ENCODE results near the gene NANS. TPM values are rescaled to one million over a fixed set of nuclear protein-coding genes. Genes with fewer than 3 reads are reported as not detected.
A peak's percentile ranks its signal among the peaks of the same experiment; 100 is the strongest.

The NANS gene, protein sequence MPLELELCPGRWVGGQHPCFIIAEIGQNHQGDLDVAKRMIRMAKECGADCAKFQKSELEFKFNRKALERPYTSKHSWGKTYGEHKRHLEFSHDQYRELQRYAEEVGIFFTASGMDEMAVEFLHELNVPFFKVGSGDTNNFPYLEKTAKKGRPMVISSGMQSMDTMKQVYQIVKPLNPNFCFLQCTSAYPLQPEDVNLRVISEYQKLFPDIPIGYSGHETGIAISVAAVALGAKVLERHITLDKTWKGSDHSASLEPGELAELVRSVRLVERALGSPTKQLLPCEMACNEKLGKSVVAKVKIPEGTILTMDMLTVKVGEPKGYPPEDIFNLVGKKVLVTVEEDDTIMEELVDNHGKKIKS
- total RNA-seq (2014; rRNA removed; shearing (Covaris generic)) (63.7 and 70.6 TPM in 2 replicates), total RNA-seq (2022) (50.4 and 56.9 TPM in 2 replicates), Bru-seq, nascent RNA (percentile 74 among the genes with signal in this experiment), BruChase-seq, experiment 1, labeled RNA remaining after a 6-hour chase (percentile 78 among the genes with signal in this experiment), BruChase-seq, experiment 2, labeled RNA remaining after a 2-hour chase (percentile 68 among the genes with signal in this experiment)
- long read RNA-seq, transcript NANS-201 (6 exons, 1,170 nt), result major isoform, 30 of 50 reads
- long read RNA-seq, partial matches to known transcripts, result 7 of 50 reads
- long read RNA-seq, other reads (novel, unspliced or antisense), result 12 of 50 reads

DNA sequence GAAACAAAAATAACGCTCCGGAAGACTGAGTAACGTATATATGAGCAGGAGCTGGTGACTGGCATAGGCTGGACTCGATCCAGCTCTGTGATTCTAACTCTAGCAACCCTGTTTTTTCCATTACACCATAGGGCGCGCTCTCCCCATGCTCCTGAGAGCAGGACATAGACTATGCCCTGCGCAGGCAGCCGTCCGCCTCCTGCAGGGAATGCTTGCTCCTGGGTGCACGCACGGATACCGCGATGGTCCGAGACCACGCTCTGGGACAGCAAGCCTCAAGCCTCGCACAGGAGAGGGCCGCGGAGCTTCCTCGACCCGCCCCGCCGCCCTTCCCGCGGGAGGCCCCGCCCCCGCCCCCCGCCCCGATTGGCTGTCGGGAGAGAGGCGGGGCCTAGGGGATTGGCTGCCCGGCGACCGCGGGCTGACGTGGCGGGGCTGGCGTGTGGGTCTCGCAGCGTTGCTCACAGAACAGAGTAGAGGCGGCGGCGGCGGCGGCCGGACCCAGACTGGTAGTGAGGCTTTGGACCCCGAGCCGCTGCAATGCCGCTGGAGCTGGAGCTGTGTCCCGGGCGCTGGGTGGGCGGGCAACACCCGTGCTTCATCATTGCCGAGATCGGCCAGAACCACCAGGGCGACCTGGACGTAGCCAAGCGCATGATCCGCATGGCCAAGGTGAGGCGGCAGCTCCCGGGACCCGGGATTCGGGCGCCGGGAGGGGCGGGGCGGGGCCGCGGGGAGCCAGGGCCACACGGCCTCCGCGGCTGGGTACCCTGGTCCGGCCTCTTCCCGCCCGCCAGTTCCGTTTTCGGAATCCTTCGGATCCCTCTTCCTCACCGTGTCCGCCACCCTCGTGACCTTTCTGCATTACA is at the start of gene NANS:
Gene NANS (plus strand): TSS at position 464 of the 869 bp plus-strand sequence. CDS start 77 bp downstream, at position 541.
- no peaks in the 10 kb centered on the region for H4K20me1 ChIP-seq (ENCODE audit: insufficient read depth, low read length)
- TF ChIP-seq, protein P1, sequence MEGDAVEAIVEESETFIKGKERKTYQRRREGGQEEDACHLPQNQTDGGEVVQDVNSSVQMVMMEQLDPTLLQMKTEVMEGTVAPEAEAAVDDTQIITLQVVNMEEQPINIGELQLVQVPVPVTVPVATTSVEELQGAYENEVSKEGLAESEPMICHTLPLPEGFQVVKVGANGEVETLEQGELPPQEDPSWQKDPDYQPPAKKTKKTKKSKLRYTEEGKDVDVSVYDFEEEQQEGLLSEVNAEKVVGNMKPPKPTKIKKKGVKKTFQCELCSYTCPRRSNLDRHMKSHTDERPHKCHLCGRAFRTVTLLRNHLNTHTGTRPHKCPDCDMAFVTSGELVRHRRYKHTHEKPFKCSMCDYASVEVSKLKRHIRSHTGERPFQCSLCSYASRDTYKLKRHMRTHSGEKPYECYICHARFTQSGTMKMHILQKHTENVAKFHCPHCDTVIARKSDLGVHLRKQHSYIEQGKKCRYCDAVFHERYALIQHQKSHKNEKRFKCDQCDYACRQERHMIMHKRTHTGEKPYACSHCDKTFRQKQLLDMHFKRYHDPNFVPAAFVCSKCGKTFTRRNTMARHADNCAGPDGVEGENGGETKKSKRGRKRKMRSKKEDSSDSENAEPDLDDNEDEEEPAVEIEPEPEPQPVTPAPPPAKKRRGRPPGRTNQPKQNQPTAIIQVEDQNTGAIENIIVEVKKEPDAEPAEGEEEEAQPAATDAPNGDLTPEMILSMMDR (conservative IDR thresholded peaks at IDR 0.05; ENCODE audit: low read length), result no peak
- no peak for TF ChIP-seq EZH2phosphoT487 (IDR thresholded peaks at IDR 0.05; ENCODE audit: borderline replicate concordance, low read depth, low read length)
- peaks cover 11% of the 10 kb centered on the region for H3K4me1 ChIP-seq (ENCODE audit: insufficient read depth, low read length, poor library complexity, severe bottlenecking)
- ChIA-PET POLR2A (interaction anchor here (0.5 to 5.0 kb wide), 18 partner anchors 9 to 199 kb away, joined by 3 to 41 read pairs (median 4); partner anchors contain the start of gene TBC1D2), CTCF (ENCODE audit: unreplicated experiment) (interaction anchor here (0.7 to 1.2 kb wide), 4 partner anchors 11 to 199 kb away, joined by 3 to 8 read pairs (median 4); partner anchors contain the start of gene TBC1D2)
- peak within 1 kb of the TSS; percentile 42 for H3K27ac ChIP-seq (ENCODE audit: low read depth, low read length, poor library complexity, severe bottlenecking)
- H3K9me2 ChIP-seq (ENCODE audit: insufficient read depth, low read length), result no peaks in the 10 kb centered on the region
- H3K9me3 ChIP-seq (ENCODE audit: low read length), result no peaks in the 10 kb centered on the region
- peaks cover 17% of the 10 kb centered on the region; the same call in 1 of the 2 replicates for H3K79me2 ChIP-seq (ENCODE audit: insufficient read depth, low read depth, low read length)
- peak within 1 kb of the TSS; percentile 93 for H3K4me2 ChIP-seq (ENCODE audit: low read length)
- peaks cover 39% of the 10 kb centered on the region for H3K36me3 ChIP-seq (ENCODE audit: insufficient read depth, low read length)
- peak; percentile 94 for DNase-seq (ENCODE audit: low spot score)
- no TSS peak for BruUV-seq (replicated peaks)
- H3K4me3 ChIP-seq (ENCODE audit: low read depth, low read length, poor library complexity, severe bottlenecking), result peak within 1 kb of the TSS; percentile 87
- intact Hi-C loops (cut with micrococcal nuclease; ENCODE audit: unreplicated experiment), result loop anchor here (1.0 to 5.0 kb wide), 2 partner anchors 134 to 201 kb away; partner anchors contain the start of genes TBC1D2 and TRMO
- peak within 1 kb of the TSS; percentile 70; the same call in 1 of the 2 replicates for H2AFZ ChIP-seq (ENCODE audit: low read length)

DNA sequence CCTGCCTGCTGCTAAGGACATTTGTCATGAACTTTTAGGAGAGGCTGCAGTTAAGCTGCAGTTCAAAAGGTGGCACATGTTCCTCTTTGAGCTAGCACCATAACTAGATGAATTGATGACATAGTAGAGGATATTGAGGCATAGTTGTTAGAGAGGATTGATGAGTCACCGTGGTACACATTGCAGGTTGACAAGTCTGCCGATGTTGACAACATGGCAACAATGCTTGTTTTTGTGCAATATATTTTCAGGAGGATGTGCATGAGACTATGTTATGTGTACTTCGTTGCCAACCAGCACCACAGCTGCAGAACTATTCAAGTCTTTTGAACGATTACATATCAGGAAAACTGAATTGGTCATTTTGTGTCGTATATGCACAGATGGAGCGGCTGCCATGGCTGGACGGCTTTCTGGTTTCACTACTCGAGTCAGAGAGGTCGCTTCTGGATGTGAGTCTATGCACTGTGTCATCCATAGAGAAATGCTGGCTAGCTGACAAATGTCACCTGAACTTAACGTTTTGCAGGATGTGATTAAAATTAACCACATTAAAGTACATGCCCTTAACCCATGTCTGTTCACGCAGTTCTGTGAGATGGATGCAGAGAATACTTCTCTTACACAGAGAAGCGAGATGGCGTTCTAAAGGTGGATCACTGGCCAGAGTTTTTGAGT is 49.1 kb upstream of the NANS start:
- no peak overlapping the region for H3K27ac ChIP-seq (ENCODE audit: low read depth, low read length, poor library complexity, severe bottlenecking)
- no peak for DNase-seq (ENCODE audit: low spot score)
- H3K79me2 ChIP-seq (ENCODE audit: insufficient read depth, low read depth, low read length), result peaks cover 94% of the 10 kb centered on the region
- no peak overlapping the region for H3K4me3 ChIP-seq (ENCODE audit: low read depth, low read length, poor library complexity, severe bottlenecking)
- CTCF ChIA-PET (ENCODE audit: unreplicated experiment), result no interaction called here
- intact Hi-C loops (cut with micrococcal nuclease; ENCODE audit: unreplicated experiment), result no loop called here
- H3K4me1 ChIP-seq (ENCODE audit: insufficient read depth, low read length, poor library complexity, severe bottlenecking), result peaks cover 24% of the 10 kb centered on the region
- TF ChIP-seq, protein P1 (conservative IDR thresholded peaks at IDR 0.05; ENCODE audit: low read length), result no peak
- TF ChIP-seq EZH2phosphoT487 (IDR thresholded peaks at IDR 0.05; ENCODE audit: borderline replicate concordance, low read depth, low read length), result no peak
- H3K4me2 ChIP-seq (ENCODE audit: low read length), result no peak overlapping the region
- H3K9me3 ChIP-seq (ENCODE audit: low read length), result no peaks in the 10 kb centered on the region
- no peaks in the 10 kb centered on the region for H3K9me2 ChIP-seq (ENCODE audit: insufficient read depth, low read length)
- H4K20me1 ChIP-seq (ENCODE audit: insufficient read depth, low read length), result peaks cover 38% of the 10 kb centered on the region
- H3K36me3 ChIP-seq (ENCODE audit: insufficient read depth, low read length), result peaks cover 100% of the 10 kb centered on the region
- no peak overlapping the region for H2AFZ ChIP-seq (ENCODE audit: low read length)
- BruUV-seq (replicated peaks), result no TSS peak
- POLR2A ChIA-PET, result interaction anchor here (0.7 to 0.9 kb wide), 2 partner anchors 8 to 38 kb away, joined by 3 read pairs; no protein-coding TSS in a partner anchor
